ENCODE measurements around the gene CAVIN3. TPM values are rescaled to one million over a fixed set of nuclear protein-coding genes. Genes with fewer than 3 reads are reported as not detected.

Gene CAVIN3
- total and polyA plus RNA-seq, 2 of the 8 experiments (the other 6 are each of a cell fraction or from before 2014, with no cell fraction given) = 17.7 to 26.4 TPM

DNA sequence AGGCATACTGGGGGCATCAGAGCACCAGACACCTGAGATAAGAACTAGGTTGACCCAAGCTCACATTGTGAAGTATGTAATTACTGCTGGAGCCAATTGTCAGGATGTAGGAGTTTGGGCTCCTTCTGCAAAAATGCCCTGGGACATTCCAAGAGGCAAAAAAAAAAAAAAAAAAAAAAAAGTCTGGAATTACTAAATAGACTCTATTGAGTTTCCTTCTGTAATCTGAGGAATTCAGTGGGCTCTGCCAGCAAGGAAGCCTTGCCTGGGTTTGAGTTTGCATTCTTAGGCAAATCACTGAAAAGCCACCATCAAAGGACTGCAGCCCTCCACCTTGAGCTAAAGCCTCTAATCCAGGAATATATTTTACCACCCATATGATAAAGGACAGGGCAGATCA lies 8.0 kb upstream of the CAVIN3 start:
- H3K56ac ChIP-seq (replicated peaks; ENCODE audit: insufficient read length, low read depth, low read length) = no peak overlapping the region
- no peaks in the 10 kb centered on the region for H3K27me3 ChIP-seq (replicated peaks in 1 of 4; ENCODE audit: control insufficient read depth in 3 of 4, extremely low read depth in 1 of 4, insufficient read depth in 3 of 4, low read length in 3 of 4)
- ChIA-PET POLR2A (ENCODE audit: partially characterized antibody) (interaction anchor here (0.7 to 1.5 kb wide), 2 partner anchors 11 to 76 kb away, joined by 3 to 6 read pairs; no protein-coding TSS in a partner anchor), CTCF (ENCODE audit: partially characterized antibody) (interaction anchor here (0.6 to 4.9 kb wide), 6 partner anchors 9 to 240 kb away, joined by 3 to 53 read pairs (median 3); no protein-coding TSS in a partner anchor)
- H2BK5ac ChIP-seq (ENCODE audit: low read depth, low read length) = no peak overlapping the region
- no peak overlapping the region; a peak in 1 of 4 replicates for H3K4me2 ChIP-seq (ENCODE audit: insufficient read depth in 1 of 2, low read depth in 2 of 2, low read length in 2 of 2)
- no peak for DNase-seq (ENCODE audit: low read depth in 1 of 2, low spot score in 2 of 2)
- H2BK15ac ChIP-seq (ENCODE audit: low read length) = no peak overlapping the region
- H3K36me3 ChIP-seq (ENCODE audit: control insufficient read depth in 2 of 4, insufficient read depth in 4 of 4, low read length in 3 of 4) = no peaks in the 10 kb centered on the region
- no peak overlapping the region for H4K8ac ChIP-seq (ENCODE audit: extremely low read depth, insufficient read depth, low read length)
- H3K79me2 ChIP-seq (ENCODE audit: control insufficient read depth in 1 of 2, insufficient read depth in 2 of 2, low read length in 2 of 2) = no peaks in the 10 kb centered on the region
- H3K23me2 ChIP-seq (ENCODE audit: low read depth, low read length) = no peaks in the 10 kb centered on the region
- peaks cover 2 to 19% (median 15%) of the 10 kb centered on the region in 4 experiments; a peak in 5 of 7 replicates for H3K4me1 ChIP-seq (replicated peaks in 1 of 4; ENCODE audit: control insufficient read depth in 3 of 4, insufficient read depth in 4 of 4, low read length in 3 of 4)
- no peaks in the 10 kb centered on the region for H3K79me1 ChIP-seq (ENCODE audit: low read depth, low read length)
- H3K4me3 ChIP-seq (ENCODE audit: extremely low read depth in 1 of 4, insufficient read depth in 2 of 4, low read depth in 3 of 4, low read length in 4 of 4) = no peak overlapping the region
- H3K9ac ChIP-seq (replicated peaks in 1 of 4; ENCODE audit: extremely low read depth in 1 of 4, low read depth in 3 of 4, low read length in 3 of 4) = no peak overlapping the region
- no peak overlapping the region for H3K14ac ChIP-seq (ENCODE audit: insufficient read length)
- no peaks in the 10 kb centered on the region for H3K9me3 ChIP-seq (ENCODE audit: insufficient read depth in 2 of 2, low read depth in 1 of 2, low read length in 1 of 2)
- H2BK120ac ChIP-seq (replicated peaks; ENCODE audit: low read depth, low read length) = no peak overlapping the region
- H2AFZ ChIP-seq (ENCODE audit: low read length) = no peak overlapping the region
- H2AK5ac ChIP-seq (ENCODE audit: low read depth, low read length) = no peak overlapping the region
- no peak overlapping the region for H2BK20ac ChIP-seq (ENCODE audit: low read length)
- no peaks in the 10 kb centered on the region for H4K20me1 ChIP-seq (replicated peaks in 1 of 2; ENCODE audit: control insufficient read depth in 1 of 2, insufficient read depth in 2 of 2, low read length in 2 of 2)
- no peak overlapping the region for H4K5ac ChIP-seq (ENCODE audit: insufficient read length, low read depth, low read length)
- no peak overlapping the region for H4K91ac ChIP-seq (replicated peaks; ENCODE audit: insufficient read length, low read length)
- no peak overlapping the region for H3K18ac ChIP-seq (ENCODE audit: extremely low read depth, low read length)
- H2BK12ac ChIP-seq (ENCODE audit: low read depth, low read length) = no peak overlapping the region
- H3K27ac ChIP-seq (ENCODE audit: low read depth, low read length) = no peak overlapping the region
- H3K23ac ChIP-seq (ENCODE audit: insufficient read length) = no peak overlapping the region
- peak; percentile 28 for FAIRE-seq
- H3K4ac ChIP-seq (replicated peaks; ENCODE audit: insufficient read length, low read depth, low read length) = no peak overlapping the region
- TF ChIP-seq TEAD4 (IDR thresholded peaks at IDR 0.05; ENCODE audit: low read depth, low read length) (no peak), JUN (IDR thresholded peaks at IDR 0.05; ENCODE audit: low read depth, low read length) (no peak), SP1 (IDR thresholded peaks at IDR 0.05; ENCODE audit: low read depth, low read length) (no peak), EP300 (IDR thresholded peaks at IDR 0.05; ENCODE audit: borderline replicate concordance in 1 of 2, low read depth in 2 of 2, low read length in 2 of 2) (no peak), SUZ12 (IDR thresholded peaks at IDR 0.05; ENCODE audit: low read length) (no peak), RXRA (IDR thresholded peaks at IDR 0.05; ENCODE audit: insufficient read depth, low read depth, low read length) (no peak), HDAC6 (IDR thresholded peaks at IDR 0.05; ENCODE audit: low read depth, low read length) (no peak), TAF7 (optimal IDR thresholded peaks at IDR 0.05; ENCODE audit: borderline replicate concordance, low read depth, low read length) (no peak), SP2 (IDR thresholded peaks at IDR 0.05; ENCODE audit: low read length) (no peak), TBP (IDR thresholded peaks at IDR 0.05; ENCODE audit: low read depth, low read length) (no peak), POU5F1 (IDR thresholded peaks at IDR 0.05; ENCODE audit: low read depth, low read length) (no peak), BRCA1 (IDR thresholded peaks at IDR 0.05; ENCODE audit: low read depth, low read length) (no peak)
- TF ChIP-seq, protein P1, sequence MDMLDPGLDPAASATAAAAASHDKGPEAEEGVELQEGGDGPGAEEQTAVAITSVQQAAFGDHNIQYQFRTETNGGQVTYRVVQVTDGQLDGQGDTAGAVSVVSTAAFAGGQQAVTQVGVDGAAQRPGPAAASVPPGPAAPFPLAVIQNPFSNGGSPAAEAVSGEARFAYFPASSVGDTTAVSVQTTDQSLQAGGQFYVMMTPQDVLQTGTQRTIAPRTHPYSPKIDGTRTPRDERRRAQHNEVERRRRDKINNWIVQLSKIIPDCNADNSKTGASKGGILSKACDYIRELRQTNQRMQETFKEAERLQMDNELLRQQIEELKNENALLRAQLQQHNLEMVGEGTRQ (IDR thresholded peaks at IDR 0.05; ENCODE audit: low read length) = no peak
- TF ChIP-seq, protein P2, sequence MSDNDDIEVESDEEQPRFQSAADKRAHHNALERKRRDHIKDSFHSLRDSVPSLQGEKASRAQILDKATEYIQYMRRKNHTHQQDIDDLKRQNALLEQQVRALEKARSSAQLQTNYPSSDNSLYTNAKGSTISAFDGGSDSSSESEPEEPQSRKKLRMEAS (IDR thresholded peaks at IDR 0.05) = no peak

Measured in H1 (cell line).